SH-SY5Y (cell line): ENCODE data around the gene HOXB3.

Source experiments
- GATA2 ChIP-seq: IDR thresholded peaks from 2 replicates; pipeline ENCODE4 v1.6.1; 2011; ENCODE audit warnings: mild to moderate bottlenecking, low read depth, low read length
- GATA3 ChIP-seq: IDR thresholded peaks from 2 replicates; pipeline ENCODE4 v1.6.1; 2011; ENCODE audit warnings: low read depth, mild to moderate bottlenecking, low read length, moderate library complexity

GRCh38 chr17:48579471-48579759 is 10.6 kb downstream of the HOXB3 start:
- TF ChIP-seq GATA3 (no peak), GATA2 (no peak)
